HuH-7.5 (cell line): Measurements from ENCODE around the gene CDADC1.
"Not testable (repeated sequence)": the region's sequence is repeated elsewhere in the genome, so short reads cannot be mapped to it uniquely, and the experiment has no call there.

ENCODE experiments used
- DNase-seq: peaks from one replicate; pipeline ENCODE4 v3.0.0; 2011; ENCODE audit warnings: low spot score

The CDADC1 gene

GRCh38 chr13:49238621-49239020 lies 9.1 kb upstream of the CDADC1 start:
- DNase-seq: no peak

- DNase-seq: no peak
These were observed 7.7 kb upstream of the CDADC1 start for GRCh38 chr13:49240017-49240416.

GRCh38 chr13:49241296-49241695 lies 6.4 kb upstream of the CDADC1 start:
- DNase-seq: no peak

- DNase-seq: no peak
These were observed 2.6 kb upstream of the CDADC1 start for GRCh38 chr13:49245101-49245500.

GRCh38 chr13:49246850-49247642 lies 679 bp upstream of the CDADC1 start:
- DNase-seq: no peak

- no peak for DNase-seq
These were observed 887 bp downstream of the CDADC1 start for GRCh38 chr13:49248622-49249002.

- no peak for DNase-seq
These were observed 3.6 kb downstream of the CDADC1 start for GRCh38 chr13:49251326-49251725.

GRCh38 chr13:49253310-49253709 lies 5.6 kb downstream of the CDADC1 start:
- no peak for DNase-seq

- no peak for DNase-seq
These were observed 6.3 kb downstream of the CDADC1 start for GRCh38 chr13:49254007-49254406.

GRCh38 chr13:49256841-49257240 lies 9.1 kb downstream of the CDADC1 start:
- no peak for DNase-seq

- DNase-seq: no peak
These were observed 10.5 kb downstream of the CDADC1 start for GRCh38 chr13:49258089-49258796.

- no peak for DNase-seq
These were observed 11.9 kb downstream of the CDADC1 start for GRCh38 chr13:49259586-49259985.

- DNase-seq: no peak
These were observed 14.9 kb downstream of the CDADC1 start for GRCh38 chr13:49262634-49263033.

GRCh38 chr13:49265822-49266221 lies 18.1 kb downstream of the CDADC1 start:
- no peak for DNase-seq

GRCh38 chr13:49271264-49271663 lies 23.5 kb downstream of the CDADC1 start:
- no peak for DNase-seq

- DNase-seq: no peak
These were observed 24.6 kb downstream of the CDADC1 start for GRCh38 chr13:49272296-49272695.

GRCh38 chr13:49278211-49278610 lies 30.5 kb downstream of the CDADC1 start:
- no peak for DNase-seq

- no peak for DNase-seq
These were observed 31.4 kb downstream of the CDADC1 start for GRCh38 chr13:49279112-49279511.

GRCh38 chr13:49279885-49280284 lies 32.2 kb downstream of the CDADC1 start:
- DNase-seq: no peak

GRCh38 chr13:49287995-49288394 lies 40.3 kb downstream of the CDADC1 start:
- no peak for DNase-seq

GRCh38 chr13:49288458-49288857 lies 40.7 kb downstream of the CDADC1 start:
- no peak for DNase-seq

GRCh38 chr13:49292742-49293486 lies 45.2 kb downstream of the CDADC1 start:
- no peak for DNase-seq

- not testable (repeated sequence) for DNase-seq
These were observed 47.0 kb downstream of the CDADC1 start for GRCh38 chr13:49294723-49295122.
